Transverse colon (tissue), 4 donors: ENCODE results near the gene DALRD3.

ENCODE experiments used
- CTCF ChIP-seq, 5 experiments: fragments of 200-600 bp in 3 of 5; fragments of 450-650 bp in 2 of 5; sonication (generic) in 3 of 5; IDR thresholded peaks; 1 replicate in 2 of 5; 2 replicates in 3 of 5; pipeline ENCODE4 v1.5.1; 2016 to 2017; ENCODE audit warnings: antibody characterized with exemption in 5 of 5, inconsistent platforms in 3 of 5, mild to moderate bottlenecking in 2 of 5, moderate library complexity in 1 of 5
- POLR2A ChIP-seq: fragments of 450-650 bp; IDR thresholded peaks from one replicate; pipeline ENCODE4 v1.6.1; 2016; ENCODE audit warnings: antibody characterized with exemption, mild to moderate bottlenecking, moderate library complexity
- POLR2AphosphoS5 ChIP-seq, 3 donors: sonication (generic); formaldehyde crosslinking; IDR thresholded peaks; one replicate each; pipeline ENCODE4 v1.6.1; 2016; ENCODE audit warnings: antibody characterized with exemption in 3 of 3

DNA sequence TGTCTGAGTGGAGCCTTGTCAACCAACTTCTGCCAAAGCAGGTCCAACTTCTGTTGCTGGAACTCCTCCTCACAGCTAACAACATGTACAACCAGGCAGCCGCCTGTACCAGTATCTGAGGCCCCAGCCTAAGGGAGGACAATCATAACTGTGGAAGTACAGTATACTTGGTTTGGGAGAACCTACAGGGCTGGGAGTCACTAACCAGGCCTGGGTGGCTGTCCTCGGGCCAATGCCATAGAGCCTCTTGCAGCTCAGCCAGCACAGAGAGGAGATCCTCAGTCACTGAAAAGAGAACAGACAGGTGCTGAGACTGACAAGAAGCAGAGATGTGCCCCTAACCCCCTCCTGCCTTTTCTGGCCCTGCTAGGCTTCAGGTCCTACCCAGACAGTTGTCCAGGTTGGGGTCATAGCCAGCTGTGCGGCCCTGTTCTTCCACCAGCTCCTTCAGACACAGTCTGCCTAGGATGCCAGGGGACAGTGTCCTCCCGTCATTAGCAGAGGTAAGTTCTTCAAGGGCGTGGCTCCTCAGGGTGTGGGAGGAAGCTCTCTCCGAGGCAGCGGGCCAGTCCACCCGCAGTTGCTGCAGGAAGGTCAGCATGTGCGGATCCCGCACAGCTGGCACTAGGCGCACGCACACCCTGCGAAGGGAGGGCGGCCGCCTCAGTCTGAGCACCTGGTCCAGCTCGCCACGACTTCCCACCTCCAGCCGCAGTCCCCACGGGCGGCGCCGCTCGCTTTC is 980 bp downstream of the DALRD3 start:
- TF ChIP-seq POLR2A: peak; percentile 64
- peak; percentile 25 to 78 (median 77) for TF ChIP-seq POLR2AphosphoS5 (IDR thresholded peaks at IDR 0.05)
- TF ChIP-seq CTCF (IDR thresholded peaks at IDR 0.05): no peak
